Lower leg skin (tissue), 3 donors: ENCODE results near the gene PPP4R2.

ENCODE experiments used
- CTCF ChIP-seq, 3 donors: fragments of 450-650 bp; IDR thresholded peaks; one replicate each; pipeline ENCODE4 v1.5.1; 2016; ENCODE audit warnings: antibody characterized with exemption in 3 of 3, mild to moderate bottlenecking in 3 of 3, moderate library complexity in 2 of 3
- POLR2A ChIP-seq, 2 donors: fragments of 450-650 bp; IDR thresholded peaks; one replicate each; pipeline ENCODE4 v1.6.1; 2016 to 2017; ENCODE audit warnings: antibody characterized with exemption in 2 of 2, mild to moderate bottlenecking in 1 of 2, moderate library complexity in 1 of 2

GRCh38 chr3:72959336-72959735 is 37.3 kb upstream of the PPP4R2 start:
- no peak for TF ChIP-seq CTCF (IDR thresholded peaks at IDR 0.05)
- no peak for TF ChIP-seq POLR2A (IDR thresholded peaks at IDR 0.05)
